ENCODE measurements around the gene GPC5. TPM values are rescaled to one million over a fixed set of nuclear protein-coding genes. Genes with fewer than 3 reads are reported as not detected.
"Not testable (repeated sequence)": the region's sequence is repeated elsewhere in the genome, so short reads cannot be mapped to it uniquely, and the experiment has no call there.

GPC5 gene
- total RNA-seq, 2 experiments from 2014 or later = 2.4 TPM; not detected in 1

DNA sequence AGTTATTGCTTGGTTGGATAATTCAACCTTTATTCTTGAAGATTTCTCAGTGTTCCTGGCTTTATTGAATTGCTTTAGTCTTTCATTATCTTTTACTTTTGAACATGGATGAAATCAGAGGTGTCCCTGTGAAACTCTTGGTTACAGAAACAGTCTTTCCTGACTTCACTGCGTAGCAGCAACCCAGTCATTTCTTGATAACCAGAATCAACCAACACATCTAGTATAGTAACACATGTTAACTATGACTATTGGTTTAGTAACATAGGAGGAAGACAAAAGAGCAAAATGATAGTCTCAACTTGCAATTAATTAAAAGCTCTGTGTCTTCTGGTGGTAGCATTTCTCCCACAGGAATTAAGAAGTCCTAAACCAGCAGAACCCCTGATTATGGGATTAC is 393.6 kb downstream of the GPC5 start:
- H3K79me2 ChIP-seq (ENCODE audit: insufficient read depth, low read depth, low read length) = no peaks in the 10 kb centered on the region
- H3K9me2 ChIP-seq (ENCODE audit: insufficient read depth, low read length) = no peaks in the 10 kb centered on the region
- H3K27ac ChIP-seq (ENCODE audit: low read depth, low read length, poor library complexity, severe bottlenecking) = no peak overlapping the region
- no peak for DNase-seq (ENCODE audit: low spot score)
- no peak overlapping the region for H3K4me2 ChIP-seq (ENCODE audit: low read length)
- H3K9me3 ChIP-seq (ENCODE audit: low read length) = no peaks in the 10 kb centered on the region
- no peak overlapping the region for H3K4me3 ChIP-seq (ENCODE audit: low read depth, low read length, poor library complexity, severe bottlenecking)
- no peaks in the 10 kb centered on the region for H3K4me1 ChIP-seq (ENCODE audit: insufficient read depth, low read length, poor library complexity, severe bottlenecking)
- POLR2A ChIA-PET = interaction anchor here (0.6 to 4.7 kb wide), 3 partner anchors 12 to 514 kb away, joined by 3 to 37 read pairs (median 3); no protein-coding TSS in a partner anchor
- BruUV-seq (replicated peaks) = no TSS peak
- no peaks in the 10 kb centered on the region for H4K20me1 ChIP-seq (ENCODE audit: insufficient read depth, low read length)
- CTCF ChIA-PET (ENCODE audit: unreplicated experiment) = no interaction called here
- TF ChIP-seq EZH2phosphoT487 (IDR thresholded peaks at IDR 0.05; ENCODE audit: borderline replicate concordance, low read depth, low read length) (no peak), CTCF (conservative IDR thresholded peaks at IDR 0.05; ENCODE audit: low read length) (no peak)
- no peaks in the 10 kb centered on the region for H3K36me3 ChIP-seq (ENCODE audit: insufficient read depth, low read length)
- no peak overlapping the region for H2AFZ ChIP-seq (ENCODE audit: low read length)
- intact Hi-C loops (cut with micrococcal nuclease; ENCODE audit: unreplicated experiment) = no loop called here

GRCh38 chr13:91797567-91797966 is 399.1 kb downstream of the GPC5 start:
- DNase-seq (ENCODE audit: low spot score) = no peak
- H2AFZ ChIP-seq (ENCODE audit: low read length) = no peak overlapping the region
- H3K4me3 ChIP-seq (ENCODE audit: low read depth, low read length, poor library complexity, severe bottlenecking) = no peak overlapping the region
- no peak overlapping the region for H3K27ac ChIP-seq (ENCODE audit: low read depth, low read length, poor library complexity, severe bottlenecking)
- H3K9me3 ChIP-seq (ENCODE audit: low read length) = peaks cover 6% of the 10 kb centered on the region
- ChIA-PET POLR2A (interaction anchor here (0.6 to 0.8 kb wide), 4 partner anchors 21 to 653 kb away, joined by 3 read pairs; no protein-coding TSS in a partner anchor), CTCF (ENCODE audit: unreplicated experiment) (no interaction called here)
- 0 out of 2 replicates have a peak, but pooled peaks cover 3% of the 10 kb centered on the region for H3K9me2 ChIP-seq (ENCODE audit: insufficient read depth, low read length)
- H3K79me2 ChIP-seq (ENCODE audit: insufficient read depth, low read depth, low read length) = no peaks in the 10 kb centered on the region
- BruUV-seq (replicated peaks) = no TSS peak
- H4K20me1 ChIP-seq (ENCODE audit: insufficient read depth, low read length) = no peaks in the 10 kb centered on the region
- no peak overlapping the region for H3K4me2 ChIP-seq (ENCODE audit: low read length)
- H3K4me1 ChIP-seq (ENCODE audit: insufficient read depth, low read length, poor library complexity, severe bottlenecking) = no peaks in the 10 kb centered on the region
- no peaks in the 10 kb centered on the region for H3K36me3 ChIP-seq (ENCODE audit: insufficient read depth, low read length)
- intact Hi-C loops (cut with micrococcal nuclease; ENCODE audit: unreplicated experiment) = no loop called here
- TF ChIP-seq CTCF (conservative IDR thresholded peaks at IDR 0.05; ENCODE audit: low read length) (no peak), EZH2phosphoT487 (IDR thresholded peaks at IDR 0.05; ENCODE audit: borderline replicate concordance, low read depth, low read length) (no peak)

DNA sequence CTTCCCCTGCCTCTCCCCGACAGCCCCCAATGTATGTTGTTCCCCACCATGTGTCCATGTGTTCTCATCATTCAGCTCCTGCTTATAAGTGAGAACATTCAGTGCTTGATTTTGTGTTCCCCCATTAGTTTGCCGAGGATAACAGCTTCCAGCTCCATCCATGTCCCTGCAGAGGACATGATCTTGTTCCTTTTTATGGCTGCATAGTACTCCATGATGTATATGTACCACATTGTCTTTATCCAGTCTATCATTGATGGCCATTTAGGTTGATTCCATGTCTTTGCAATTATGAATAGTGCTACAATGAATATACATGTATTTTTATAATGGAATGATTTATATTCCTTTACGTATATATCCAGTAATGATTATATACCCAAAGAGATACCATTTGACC is 399.9 kb downstream of the GPC5 start:
- intact Hi-C loops (cut with micrococcal nuclease; ENCODE audit: unreplicated experiment); H4K20me1 ChIP-seq (ENCODE audit: insufficient read depth, low read length); DNase-seq (ENCODE audit: low spot score); H3K9me2 ChIP-seq (ENCODE audit: insufficient read depth, low read length); H3K4me2 ChIP-seq (ENCODE audit: low read length); CTCF ChIA-PET (ENCODE audit: unreplicated experiment); H3K79me2 ChIP-seq (ENCODE audit: insufficient read depth, low read depth, low read length); H3K4me1 ChIP-seq (ENCODE audit: insufficient read depth, low read length, poor library complexity, severe bottlenecking); BruUV-seq (replicated peaks); H2AFZ ChIP-seq (ENCODE audit: low read length); H3K9me3 ChIP-seq (ENCODE audit: low read length); H3K27ac ChIP-seq (ENCODE audit: low read depth, low read length, poor library complexity, severe bottlenecking); H3K36me3 ChIP-seq (ENCODE audit: insufficient read depth, low read length); H3K4me3 ChIP-seq (ENCODE audit: low read depth, low read length, poor library complexity, severe bottlenecking): not testable (repeated sequence)
- POLR2A ChIA-PET = interaction anchor here (0.8 to 1.1 kb wide), 2 partner anchors 13 to 22 kb away, joined by 3 read pairs; no protein-coding TSS in a partner anchor

DNA sequence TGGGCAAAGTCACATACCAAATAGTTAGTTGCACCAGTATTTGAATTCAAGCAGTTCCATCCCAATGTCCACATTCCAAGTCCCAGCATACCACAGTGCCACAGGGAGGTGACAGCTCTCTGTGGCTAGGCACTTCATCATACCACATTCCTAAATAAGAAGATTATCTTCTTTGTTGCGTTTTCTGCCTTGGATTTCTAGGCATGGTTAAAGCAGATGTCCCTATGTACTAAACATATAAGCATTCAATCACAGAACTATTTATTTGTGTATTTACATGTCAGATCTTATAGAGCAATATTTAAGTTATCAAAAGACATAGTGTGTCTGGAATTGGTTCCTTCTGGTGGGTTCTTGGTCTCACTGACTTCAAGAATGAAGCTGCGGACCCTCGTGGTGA is 403.4 kb downstream of the GPC5 start:
- H3K27ac ChIP-seq (ENCODE audit: low read depth, low read length, poor library complexity, severe bottlenecking); H3K4me3 ChIP-seq (ENCODE audit: low read depth, low read length, poor library complexity, severe bottlenecking); H2AFZ ChIP-seq (ENCODE audit: low read length); intact Hi-C loops (cut with micrococcal nuclease; ENCODE audit: unreplicated experiment); H3K9me2 ChIP-seq (ENCODE audit: insufficient read depth, low read length); BruUV-seq (replicated peaks); H3K4me1 ChIP-seq (ENCODE audit: insufficient read depth, low read length, poor library complexity, severe bottlenecking); H3K4me2 ChIP-seq (ENCODE audit: low read length); H4K20me1 ChIP-seq (ENCODE audit: insufficient read depth, low read length); H3K79me2 ChIP-seq (ENCODE audit: insufficient read depth, low read depth, low read length); H3K36me3 ChIP-seq (ENCODE audit: insufficient read depth, low read length); DNase-seq (ENCODE audit: low spot score); H3K9me3 ChIP-seq (ENCODE audit: low read length): not testable (repeated sequence)
- CTCF ChIA-PET (ENCODE audit: unreplicated experiment) = interaction anchor here (1.0 kb wide), 1 partner anchor 41 kb away, joined by 3 read pairs; no protein-coding TSS in a partner anchor
- POLR2A ChIA-PET = interaction anchor here (0.8 to 1.3 kb wide), 4 partner anchors 11 to 1247 kb away, joined by 3 to 5 read pairs (median 4); no protein-coding TSS in a partner anchor

Measured in OCI-LY7 (cell line).